Fibroblast of villous mesenchyme (primary cell): Measurements from ENCODE around the gene ZRANB1. TPM values are rescaled to one million over a fixed set of nuclear protein-coding genes. Genes with fewer than 3 reads are reported as not detected.

Experiments
- DNase-seq: peaks from one replicate; pipeline ENCODE4 v3.0.0-alpha.2; 2010; ENCODE audit warnings: low read depth
- H3K4me3 ChIP-seq: 2 replicates; pipeline ENCODE4 v1.5.1; 2011; ENCODE audit warnings: low read depth, mild to moderate bottlenecking, low read length
- small RNA-seq: library from RNA; depleted of rRNA; stranded (forward); fragments of <200 nt; gene quantifications from one replicate; pipeline ENCODE3, GENCODE V24; 2012
- total RNA-seq: library from RNA; depleted of rRNA; stranded (reverse); fragments of >200 nt; gene quantifications from 2 replicates; pipeline ENCODE4 v1.2.3, GENCODE V29; 2012
- TF ChIP-seq, protein P1 (sequence below): IDR thresholded peaks from 2 replicates; pipeline ENCODE4 v1.5.1; 2012; ENCODE audit warnings: low read depth, mild to moderate bottlenecking, low read length; ENCODE audit not compliant: insufficient read depth

Gene ZRANB1
- total RNA-seq, 1 donor = 37.1 TPM

DNA sequence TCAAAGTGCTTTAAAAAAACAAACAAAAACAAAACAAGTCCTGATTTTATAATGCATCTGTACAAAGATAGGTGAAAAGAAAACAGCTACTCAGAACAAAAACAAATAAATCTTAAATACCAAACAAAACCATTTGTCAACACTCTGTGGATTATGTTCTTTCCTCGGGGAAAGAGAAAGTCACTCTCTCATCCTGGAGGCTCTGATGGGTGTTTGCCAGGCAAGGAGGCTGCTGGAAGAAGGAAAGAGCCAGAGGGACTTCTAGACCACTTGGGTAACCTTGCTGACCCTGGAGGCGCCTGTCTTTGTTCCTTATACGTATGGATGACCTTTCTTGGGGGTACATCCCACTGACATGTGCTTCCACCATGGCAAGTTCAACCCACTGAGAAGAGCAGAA is 92.8 kb downstream of the ZRANB1 start:
- peak; percentile 74 for DNase-seq
- TF ChIP-seq, protein P1, sequence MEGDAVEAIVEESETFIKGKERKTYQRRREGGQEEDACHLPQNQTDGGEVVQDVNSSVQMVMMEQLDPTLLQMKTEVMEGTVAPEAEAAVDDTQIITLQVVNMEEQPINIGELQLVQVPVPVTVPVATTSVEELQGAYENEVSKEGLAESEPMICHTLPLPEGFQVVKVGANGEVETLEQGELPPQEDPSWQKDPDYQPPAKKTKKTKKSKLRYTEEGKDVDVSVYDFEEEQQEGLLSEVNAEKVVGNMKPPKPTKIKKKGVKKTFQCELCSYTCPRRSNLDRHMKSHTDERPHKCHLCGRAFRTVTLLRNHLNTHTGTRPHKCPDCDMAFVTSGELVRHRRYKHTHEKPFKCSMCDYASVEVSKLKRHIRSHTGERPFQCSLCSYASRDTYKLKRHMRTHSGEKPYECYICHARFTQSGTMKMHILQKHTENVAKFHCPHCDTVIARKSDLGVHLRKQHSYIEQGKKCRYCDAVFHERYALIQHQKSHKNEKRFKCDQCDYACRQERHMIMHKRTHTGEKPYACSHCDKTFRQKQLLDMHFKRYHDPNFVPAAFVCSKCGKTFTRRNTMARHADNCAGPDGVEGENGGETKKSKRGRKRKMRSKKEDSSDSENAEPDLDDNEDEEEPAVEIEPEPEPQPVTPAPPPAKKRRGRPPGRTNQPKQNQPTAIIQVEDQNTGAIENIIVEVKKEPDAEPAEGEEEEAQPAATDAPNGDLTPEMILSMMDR = no peak
- peak overlapping the region; percentile 37 for H3K4me3 ChIP-seq

DNA sequence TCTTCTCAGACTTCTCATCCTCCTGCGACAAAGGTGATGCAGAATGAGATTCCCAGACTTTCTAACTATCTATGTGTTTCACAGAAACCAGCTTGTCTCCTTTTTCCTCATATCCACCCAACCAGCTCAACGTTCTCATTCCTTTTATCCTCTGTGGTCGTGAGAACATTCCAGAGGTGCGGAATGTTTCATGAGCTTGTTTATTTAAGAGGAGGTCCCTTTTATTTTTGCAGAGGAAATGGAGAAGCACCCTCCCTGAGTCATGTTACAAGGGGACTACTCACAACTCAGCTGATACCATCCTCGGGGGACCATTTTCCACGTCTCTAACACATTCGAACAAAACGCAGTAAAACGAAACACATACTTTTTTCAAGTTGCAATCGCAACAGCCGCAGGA is 93.2 kb downstream of the ZRANB1 start:
- peak overlapping the region; percentile 37 for H3K4me3 ChIP-seq
- TF ChIP-seq, protein P1 = no peak
- DNase-seq = peak; percentile 97

DNA sequence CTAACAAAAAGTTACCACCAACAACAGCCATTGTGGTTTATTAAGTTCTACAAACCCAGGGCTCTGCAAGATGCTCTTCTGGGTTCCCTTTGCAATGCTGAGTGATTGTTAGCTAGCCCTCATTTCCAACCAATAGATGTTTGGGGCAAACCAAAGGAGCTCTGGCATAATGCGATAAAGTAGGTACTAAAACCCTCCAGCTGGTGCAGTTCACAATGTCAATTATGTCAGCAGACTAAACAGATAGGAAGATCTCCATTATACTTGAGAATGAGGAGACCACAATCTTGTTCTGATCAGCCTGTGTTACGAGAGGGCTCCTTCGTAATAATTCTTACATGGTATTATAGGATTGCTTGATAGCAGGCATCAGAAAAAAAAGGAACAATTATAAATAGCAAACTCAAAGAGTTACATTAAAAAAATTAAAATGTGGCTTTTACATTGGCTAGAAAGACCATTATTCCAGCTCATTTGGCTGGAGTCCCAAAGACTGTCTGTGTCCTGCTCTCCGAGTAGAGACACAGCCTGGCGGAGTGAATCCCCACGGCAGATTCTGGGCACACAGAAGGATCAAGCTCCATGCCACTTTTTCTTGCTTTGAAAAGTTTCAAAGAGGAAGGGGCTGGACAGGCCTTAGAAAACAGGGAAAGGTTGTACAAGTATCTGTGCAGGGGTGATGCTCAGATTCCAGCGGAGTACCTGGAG is 93.8 kb downstream of the ZRANB1 start:
- no peak for DNase-seq
- H3K4me3 ChIP-seq = peak overlapping the region; percentile 36
- TF ChIP-seq, protein P1 = no peak

DNA sequence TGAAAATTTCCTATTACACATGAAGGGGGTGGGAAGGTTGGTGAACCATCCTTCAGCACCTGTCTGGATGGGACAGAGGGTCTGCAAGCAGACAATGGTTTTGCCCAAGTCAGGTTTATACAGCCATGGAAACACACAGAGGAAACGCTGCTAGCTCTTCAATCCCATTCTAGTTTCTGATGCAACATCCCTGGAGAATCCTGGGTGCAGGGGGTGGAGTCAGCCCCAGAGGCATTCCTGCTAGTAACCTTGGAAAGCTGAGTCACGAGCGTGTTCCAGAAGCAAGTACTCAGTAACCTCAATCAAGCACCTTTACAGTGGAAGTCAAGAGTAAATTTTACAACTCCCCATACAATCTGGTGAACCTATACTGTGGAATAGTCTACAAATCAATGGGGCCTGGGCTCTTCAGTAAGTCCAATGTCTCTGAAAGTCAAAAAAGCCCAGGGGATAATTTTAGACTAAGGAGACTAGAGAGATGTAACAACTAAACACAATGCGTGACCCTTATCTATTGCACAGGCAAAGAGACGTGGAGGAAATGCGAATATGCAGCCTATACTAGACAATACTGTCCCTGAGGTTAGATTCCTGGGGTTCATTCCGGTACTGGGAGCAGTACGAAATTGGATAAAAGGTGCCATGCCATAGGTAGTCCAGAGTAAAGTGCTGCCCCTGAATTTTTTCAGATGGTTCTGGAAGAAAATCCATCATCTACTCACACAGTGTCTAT is 95.4 kb downstream of the ZRANB1 start:
- no peak overlapping the region for H3K4me3 ChIP-seq
- peak; percentile 93 for DNase-seq
- TF ChIP-seq, protein P1 = no peak

Small RNA genes within 50 kb of the gene (small RNA-seq; reads per million reads assigned to genes)
- not detected for gene MIR4296

Other genes starting within 250 kb of the ZRANB1 start
- gene FAM53B, start 197.7 kb upstream of the ZRANB1 start, total RNA-seq = 13.4 and 13.9 TPM in 2 replicates
- gene EEF1AKMT2, start 150.2 kb upstream of the ZRANB1 start, total RNA-seq = 19.9 and 20.0 TPM in 2 replicates
- gene ABRAXAS2, start 140.3 kb upstream of the ZRANB1 start, total RNA-seq = 12.9 and 22.5 TPM in 2 replicates
- gene CTBP2, start 218.4 kb downstream of the ZRANB1 start, total RNA-seq = 74.3 and 84.7 TPM in 2 replicates